Activated T-cell treated with anti-CD3 and anti-CD28 coated beads for 4 hours (primary cell): ENCODE results near the gene PTEN.
A peak's percentile ranks its signal among the peaks of the same experiment; 100 is the strongest.
"Not testable (repeated sequence)": the region's sequence is repeated elsewhere in the genome, so short reads cannot be mapped to it uniquely, and the experiment has no call there.

Experiments
- DNase-seq: peaks from one replicate; pipeline ENCODE4 v3.0.0-alpha.2; 2020

Gene PTEN

DNA sequence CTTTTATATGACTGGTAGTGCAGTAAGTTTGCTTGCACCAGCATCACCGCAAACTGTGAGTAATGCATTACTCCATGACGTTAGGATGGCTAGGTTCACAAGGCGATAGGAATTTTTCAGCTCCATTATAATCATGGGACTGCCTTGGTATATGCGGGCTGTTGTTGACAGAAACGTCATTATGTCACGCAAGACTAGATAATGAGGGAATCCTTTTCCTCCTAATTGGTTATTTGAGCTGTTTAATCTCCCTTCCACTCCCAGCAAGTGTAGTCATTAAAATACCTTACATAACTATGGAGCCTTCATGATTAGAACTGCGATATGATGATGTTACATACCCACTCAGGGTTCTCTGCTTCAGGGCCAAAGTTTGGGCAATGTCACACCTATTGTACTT, 17.4 kb upstream of the PTEN start:
- no peak for DNase-seq

DNA sequence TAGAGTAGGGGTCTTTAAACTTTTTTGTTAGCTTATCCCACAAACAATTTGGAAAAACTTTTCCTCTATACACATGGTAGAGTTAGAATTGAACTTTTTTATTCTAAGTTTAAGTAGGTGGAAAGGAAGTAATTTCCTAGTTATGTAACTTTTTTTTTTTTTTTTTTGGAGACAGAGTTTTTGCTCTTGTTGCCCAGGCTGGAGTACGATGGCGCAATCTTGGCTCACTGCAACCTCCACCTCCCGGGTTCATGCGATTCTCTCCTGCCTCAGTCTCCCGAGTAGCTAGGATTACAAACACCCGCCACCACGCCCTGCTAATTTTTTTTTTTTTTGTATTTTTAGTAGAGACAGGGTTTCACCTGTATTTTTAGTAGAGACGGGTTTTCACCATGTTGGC, 16.7 kb upstream of the PTEN start:
- DNase-seq = not testable (repeated sequence)

DNA sequence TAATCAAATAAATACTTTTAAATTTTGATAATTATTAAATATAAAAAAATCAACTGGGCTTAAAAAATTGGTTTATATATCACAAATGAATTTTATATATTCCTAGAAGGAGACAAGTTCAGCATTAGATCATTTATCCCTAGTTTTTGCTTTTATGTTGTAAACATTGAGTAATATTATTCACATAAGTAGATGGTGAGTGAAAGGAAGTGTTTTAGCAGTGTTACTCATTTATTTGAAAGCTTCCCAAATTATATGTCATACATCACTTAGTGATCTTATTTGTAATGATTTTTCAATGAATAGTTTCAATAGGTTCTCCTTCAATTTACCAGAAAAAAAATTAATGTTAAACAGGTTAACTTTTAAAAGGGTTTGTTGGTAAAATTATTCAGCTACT, 15.9 kb upstream of the PTEN start:
- DNase-seq = no peak

DNA sequence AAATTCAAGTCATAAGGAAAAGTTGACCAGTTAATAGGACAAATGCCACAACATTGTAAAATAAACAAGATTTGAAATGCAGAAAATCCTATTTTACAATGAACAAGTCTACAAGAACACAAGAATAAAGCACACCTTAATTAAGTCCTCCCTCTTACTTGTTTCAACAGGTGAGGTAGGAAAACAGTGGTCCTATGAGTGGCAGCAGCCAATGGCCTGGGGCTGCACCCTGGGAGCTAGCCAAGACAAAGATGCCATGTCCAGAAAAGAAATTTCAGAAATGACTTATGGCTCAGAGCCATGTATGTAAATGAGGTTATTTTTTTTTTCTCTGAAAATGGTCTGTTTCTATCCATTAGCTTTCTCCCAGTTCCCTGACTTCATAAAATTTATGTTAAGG, 14.4 kb upstream of the PTEN start:
- DNase-seq = no peak

DNA sequence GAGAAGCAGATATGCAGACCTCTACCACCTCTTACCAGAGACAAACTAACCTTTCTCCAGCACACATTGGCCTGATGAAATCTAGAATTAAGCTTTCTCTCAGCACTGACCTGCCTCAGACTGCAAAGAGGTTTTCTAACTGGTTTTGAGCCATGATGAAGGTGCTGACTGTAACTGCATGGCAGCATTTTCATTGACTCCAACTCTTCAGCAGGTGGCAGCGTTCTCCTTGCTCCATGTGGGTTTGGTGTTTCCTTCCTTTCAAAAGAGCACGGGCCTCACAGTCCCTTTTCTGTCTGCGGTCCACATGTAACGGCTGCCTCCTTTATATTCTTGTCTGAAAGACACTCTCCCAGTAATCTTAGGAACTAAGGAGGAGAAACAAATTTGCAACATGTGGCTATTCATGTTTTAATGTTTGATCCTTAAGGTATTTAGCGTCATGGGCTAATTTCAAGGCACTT, 12.7 kb upstream of the PTEN start:
- DNase-seq = peak; percentile 29

DNA sequence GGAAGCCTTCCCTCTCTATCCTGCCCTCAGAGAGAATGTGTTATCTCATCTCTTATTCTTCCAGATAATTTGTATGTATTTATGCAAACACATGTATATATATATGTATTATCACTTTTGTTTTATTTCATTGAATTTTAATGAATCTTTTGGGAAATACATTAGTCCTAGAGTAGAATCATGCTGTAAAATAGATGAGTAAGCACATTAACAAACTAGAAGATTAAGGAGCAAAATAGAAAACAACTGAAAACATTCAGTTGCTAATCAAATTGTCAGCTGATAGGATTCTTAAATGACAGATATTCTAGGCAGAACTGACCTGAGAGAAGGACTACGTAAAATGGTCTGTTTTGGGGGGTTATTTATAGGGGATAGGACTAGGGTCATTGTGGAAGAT, 11.3 kb upstream of the PTEN start:
- no peak for DNase-seq

DNA sequence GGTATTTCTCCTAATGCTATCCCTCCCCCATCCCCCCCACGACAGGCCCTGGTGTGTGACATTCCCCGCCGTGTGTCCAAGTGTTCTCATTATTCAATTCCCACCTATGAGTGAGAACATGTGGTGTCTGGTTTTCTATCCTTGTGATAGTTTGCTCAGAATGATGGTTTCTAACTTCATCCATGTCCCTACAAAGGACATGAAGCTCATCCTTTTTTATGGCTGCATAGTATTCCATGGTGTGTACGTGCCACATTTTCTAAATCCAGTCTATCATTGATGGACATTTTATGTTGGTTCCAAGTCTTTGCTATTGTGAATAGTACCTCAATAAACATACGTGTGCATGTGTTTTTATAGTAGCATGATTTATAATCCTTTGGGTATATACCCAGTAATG, 8.2 kb upstream of the PTEN start:
- DNase-seq = not testable (repeated sequence)

DNA sequence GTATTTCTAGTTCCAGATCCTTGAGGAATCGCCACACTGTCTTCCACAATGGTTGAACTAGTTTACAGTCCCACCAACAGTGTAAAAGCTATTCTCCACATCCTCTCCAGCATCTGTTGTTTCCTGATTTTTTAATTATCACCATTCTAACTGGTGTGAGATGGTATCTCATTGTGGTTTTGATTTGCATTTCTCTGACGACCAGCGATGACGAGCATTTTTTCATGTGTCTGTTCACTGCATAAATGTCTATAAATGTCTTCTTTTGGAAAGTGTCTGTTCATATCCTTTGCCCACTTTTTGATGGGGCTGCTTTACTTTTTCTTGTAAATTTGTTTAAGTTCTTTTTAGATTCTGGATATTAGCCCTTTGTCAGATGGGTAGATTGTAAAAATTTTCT, 7.8 kb upstream of the PTEN start:
- DNase-seq = not testable (repeated sequence)

DNA sequence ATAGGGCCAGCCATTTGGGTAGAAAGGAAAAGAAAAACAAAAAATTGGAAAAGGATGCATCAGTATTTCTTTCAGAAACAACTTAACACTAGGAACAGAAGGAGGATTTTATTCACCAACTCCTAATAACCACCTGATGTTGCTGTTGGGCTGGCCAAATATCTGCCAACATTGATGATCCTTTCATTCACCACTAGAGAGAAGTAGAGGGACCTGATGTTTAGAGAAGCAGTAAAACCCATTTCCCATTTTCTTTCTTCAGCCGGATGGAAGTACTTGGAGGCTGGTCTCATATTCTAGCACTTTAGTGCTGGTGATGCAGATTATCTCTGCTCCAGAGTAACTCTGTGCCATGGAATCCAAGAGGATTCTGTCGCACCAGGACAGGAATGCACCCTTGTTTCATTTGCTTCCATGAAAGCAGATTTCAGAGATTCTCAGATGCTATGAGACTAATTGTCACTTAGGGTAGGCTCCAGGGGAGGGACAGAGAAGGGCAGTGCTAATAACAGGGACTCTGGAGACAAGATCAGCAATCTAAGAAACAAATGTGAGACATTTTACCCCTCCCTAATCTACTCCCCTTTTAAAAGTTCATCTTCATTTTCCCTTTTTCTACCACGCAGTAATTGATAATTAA, 3.1 kb upstream of the PTEN start:
- no peak for DNase-seq

DNA sequence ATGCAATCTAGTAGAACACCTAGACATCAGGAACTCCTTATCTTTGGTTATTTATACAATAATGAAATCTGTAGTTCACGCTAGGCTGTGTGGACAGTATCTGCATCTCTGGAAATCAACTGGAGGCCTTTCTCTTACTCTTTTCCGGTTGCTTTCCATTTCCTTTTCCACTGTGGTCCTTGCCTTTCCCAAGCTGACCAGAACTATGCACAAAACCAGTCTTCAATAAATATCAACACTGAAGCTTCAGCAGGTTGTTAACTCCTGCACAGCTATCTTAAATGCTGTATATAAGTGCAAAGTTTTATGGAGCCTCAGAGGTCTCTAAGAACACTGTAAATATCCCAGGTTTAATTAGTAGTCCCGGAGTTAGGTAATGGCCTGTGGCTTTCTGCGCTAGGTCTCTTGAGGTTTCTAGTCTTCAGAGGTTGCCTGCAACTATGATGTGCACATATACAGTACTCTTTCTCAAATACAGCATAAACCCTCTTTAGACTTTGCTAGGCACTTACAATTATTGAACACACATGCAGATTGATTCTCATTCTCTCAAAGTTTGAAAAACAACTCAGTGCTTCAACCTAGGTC, 2.5 kb upstream of the PTEN start:
- DNase-seq = no peak

DNA sequence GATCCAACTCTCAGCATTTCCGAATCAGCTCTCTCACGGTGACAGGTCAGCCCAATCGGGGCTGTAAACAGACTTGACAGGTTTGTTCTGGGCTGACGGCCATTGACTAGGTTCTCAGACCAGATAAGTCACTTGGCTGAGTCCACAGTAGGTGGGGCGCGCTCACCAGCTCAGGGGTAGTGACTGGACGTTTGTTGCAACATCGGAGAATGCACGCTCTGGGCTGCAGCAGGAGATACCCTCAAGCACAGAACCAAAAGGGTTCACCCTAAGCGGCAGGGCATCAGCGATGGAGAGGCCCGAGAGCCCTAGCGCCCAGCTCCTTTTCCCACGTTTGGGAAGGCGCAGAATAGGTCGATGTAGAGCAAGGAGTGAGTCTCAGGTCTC, 1.9 kb upstream of the PTEN start:
- no peak for DNase-seq

DNA sequence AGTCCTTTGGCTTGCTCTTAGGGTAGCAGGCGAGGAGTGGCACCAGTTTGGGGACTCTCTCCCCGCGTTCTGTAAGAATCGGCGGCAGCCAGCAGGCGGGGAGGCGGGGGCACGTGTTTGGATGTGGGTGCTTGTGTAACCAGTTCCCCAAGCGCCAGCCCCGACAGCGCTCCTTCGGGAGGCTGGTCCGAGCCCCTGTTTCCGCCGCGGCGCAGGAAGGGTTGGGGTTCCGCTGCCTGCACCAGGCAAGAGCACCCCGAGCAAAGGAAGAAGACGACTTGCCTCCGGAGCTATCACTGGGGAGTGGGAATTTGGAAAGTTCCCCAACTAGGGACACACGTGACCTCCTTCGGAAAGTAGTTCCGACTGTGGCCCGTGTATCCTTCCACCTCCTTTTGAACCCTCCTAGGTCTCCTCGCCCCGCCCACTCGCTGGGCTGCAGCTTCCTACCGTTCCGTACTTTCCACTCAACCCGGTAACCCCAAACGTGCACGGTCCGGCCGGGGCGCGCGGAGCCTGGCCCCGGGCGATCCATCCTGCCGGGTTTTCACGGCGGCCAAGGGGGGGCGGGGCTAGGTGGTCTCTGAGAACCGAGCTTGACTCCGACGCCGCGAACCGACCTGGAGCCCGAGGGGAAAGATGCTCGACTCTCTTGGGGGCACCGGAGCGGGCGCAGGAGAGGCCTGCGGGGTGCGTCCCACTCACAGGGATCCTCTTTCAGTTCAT, 1.3 kb upstream of the PTEN start:
- peak; percentile 88 for DNase-seq

DNA sequence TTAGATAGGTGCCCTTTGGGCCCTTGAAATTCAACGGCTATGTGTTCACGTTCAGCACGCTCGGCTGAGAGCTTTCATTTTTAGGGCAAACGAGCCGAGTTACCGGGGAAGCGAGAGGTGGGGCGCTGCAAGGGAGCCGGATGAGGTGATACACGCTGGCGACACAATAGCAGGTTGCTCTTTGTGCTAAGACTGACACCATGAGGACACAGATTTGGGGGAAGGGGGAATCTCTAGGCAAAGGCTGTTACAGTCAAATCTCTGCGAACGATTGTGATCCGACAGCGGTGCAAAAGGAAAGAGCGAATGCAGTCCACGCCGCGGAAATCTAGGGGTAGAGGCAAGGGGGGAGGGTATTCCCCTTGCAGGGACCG, 759 bp upstream of the PTEN start:
- no peak for DNase-seq

DNA sequence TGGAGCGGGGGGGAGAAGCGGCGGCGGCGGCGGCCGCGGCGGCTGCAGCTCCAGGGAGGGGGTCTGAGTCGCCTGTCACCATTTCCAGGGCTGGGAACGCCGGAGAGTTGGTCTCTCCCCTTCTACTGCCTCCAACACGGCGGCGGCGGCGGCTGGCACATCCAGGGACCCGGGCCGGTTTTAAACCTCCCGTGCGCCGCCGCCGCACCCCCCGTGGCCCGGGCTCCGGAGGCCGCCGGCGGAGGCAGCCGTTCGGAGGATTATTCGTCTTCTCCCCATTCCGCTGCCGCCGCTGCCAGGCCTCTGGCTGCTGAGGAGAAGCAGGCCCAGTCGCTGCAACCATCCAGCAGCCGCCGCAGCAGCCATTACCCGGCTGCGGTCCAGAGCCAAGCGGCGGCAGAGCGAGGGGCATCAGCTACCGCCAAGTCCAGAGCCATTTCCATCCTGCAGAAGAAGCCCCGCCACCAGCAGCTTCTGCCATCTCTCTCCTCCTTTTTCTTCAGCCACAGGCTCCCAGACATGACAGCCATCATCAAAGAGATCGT, 598 bp downstream of the PTEN start:
- not testable (repeated sequence) for DNase-seq

DNA sequence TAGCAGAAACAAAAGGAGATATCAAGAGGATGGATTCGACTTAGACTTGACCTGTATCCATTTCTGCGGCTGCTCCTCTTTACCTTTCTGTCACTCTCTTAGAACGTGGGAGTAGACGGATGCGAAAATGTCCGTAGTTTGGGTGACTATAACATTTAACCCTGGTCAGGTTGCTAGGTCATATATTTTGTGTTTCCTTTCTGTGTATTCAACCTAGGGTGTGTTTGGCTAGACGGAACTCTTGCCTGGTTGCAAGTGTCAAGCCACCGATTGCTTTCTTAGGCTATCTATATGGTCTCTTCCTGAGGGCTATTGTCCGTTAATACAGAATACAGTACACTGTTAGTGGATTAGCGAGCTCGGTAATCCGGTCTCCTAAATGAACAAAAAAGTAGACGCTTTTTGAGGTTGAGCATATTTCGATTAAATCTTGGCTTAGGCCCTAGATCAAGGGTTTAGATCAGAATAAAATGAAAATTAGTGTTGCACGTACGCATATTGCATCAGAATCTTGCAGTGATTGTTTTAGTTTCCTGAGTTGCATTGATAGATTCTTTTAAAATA, 1.2 kb downstream of the PTEN start:
- DNase-seq = no peak

DNA sequence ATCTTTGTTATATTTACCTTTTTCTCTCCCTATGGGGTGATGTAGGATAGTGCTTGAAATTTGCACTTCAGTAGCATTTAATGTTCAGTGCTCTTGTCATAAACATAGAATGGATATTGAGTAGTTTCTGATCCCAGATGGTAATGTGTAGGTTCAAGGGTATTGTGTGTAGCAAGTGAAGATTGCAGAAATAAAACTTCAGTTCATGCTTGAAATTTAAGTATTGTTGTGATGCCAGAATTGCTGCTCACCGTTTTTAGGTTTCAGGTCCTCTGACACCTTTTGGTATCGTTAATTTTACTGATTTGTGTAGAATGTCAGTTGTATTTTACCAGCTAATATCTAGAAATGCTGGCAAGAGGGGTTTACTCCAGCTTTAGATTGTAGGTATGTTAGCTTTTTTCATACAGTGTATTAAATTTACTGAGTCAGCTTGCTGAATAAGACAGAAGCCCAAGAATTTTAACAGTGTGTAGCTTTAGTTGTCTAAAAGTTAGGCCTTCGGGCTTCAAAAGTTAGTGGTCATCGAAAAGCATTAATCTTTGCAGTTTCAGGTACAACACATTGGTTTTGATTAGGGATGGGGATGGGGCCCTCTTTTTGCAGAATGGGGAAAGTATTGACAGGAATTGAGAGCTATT, 1.9 kb downstream of the PTEN start:
- DNase-seq = no peak

DNA sequence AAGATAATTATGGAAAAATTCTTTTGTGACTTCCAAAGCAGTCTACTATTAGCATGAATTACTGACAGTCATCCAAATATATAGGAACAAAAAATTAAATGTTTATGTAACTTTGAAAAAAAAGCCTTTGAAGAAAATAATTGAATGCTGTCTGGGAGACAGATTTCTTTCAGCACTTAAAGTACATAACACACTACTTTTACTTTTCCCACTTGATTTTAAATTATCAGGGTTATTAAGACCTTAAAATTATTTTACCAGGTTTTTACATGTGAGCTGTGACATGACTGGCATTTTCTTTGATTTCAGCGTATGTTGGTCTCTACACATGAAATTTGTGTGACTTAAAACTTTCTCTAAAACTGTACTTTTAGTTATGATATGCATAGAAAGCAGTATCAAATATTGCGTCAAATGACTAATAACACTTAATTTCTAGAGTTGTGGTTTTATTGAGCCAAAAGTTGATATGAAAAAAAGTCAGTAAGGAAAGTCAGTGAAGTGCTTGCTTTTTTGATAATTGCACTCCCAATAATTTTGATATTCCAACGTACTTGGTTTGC, 3.1 kb downstream of the PTEN start:
- no peak for DNase-seq

DNA sequence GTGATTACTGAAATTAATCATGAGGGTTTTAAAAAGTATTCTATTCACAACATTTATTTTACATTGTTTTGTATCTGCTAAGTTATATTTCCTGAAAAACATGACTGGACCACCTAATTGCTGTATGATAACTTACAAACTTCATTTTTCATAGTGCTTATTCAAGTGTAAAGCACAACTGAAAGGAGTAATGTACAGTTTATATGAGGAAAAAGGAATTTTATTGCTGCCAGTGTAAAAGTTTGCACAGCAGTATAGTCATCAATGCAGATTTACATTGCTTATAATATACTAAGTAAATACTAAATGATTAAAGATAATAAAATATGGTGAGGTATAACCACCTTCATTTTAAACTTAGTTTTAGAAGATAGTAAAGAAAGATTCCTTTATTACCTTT, 4.0 kb downstream of the PTEN start:
- DNase-seq = no peak

DNA sequence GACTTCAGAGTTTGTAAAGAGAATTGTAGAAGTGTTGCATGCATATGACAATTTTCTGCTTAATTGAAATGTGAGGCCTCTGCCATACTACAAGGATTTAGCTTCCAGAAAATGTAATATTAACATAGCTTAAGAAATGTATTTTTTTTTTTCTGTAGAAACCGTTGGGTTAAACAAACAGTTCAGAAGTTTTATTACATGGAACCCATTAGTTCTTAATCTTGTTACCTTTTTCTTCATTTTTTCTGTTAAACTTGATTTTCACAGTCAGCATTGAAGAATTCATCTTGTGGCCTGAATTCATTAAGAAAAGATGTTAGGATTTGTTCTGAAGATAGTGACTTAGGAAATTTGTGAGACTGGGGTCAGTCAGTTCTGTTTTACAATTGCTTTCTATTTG, 4.9 kb downstream of the PTEN start:
- no peak for DNase-seq

DNA sequence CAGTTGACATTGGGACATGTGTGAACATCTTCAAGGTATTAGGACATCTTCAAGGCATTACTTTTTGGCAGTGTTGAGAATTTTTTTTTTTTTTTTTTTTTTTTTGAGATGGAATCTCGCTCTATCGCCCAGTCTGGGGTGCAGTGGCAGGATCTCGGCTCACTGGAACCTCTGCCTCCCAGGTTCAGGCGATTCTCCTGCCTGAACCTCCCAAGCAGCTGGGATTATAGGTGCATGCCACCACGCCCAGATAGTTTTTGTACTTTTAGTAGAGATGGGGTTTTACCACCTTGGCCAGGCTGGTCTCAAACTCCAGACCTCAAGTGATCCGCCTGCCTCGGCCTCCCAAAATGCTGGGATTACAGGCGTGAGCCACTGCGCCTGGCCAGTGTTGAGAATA, 5.7 kb downstream of the PTEN start:
- not testable (repeated sequence) for DNase-seq

DNA sequence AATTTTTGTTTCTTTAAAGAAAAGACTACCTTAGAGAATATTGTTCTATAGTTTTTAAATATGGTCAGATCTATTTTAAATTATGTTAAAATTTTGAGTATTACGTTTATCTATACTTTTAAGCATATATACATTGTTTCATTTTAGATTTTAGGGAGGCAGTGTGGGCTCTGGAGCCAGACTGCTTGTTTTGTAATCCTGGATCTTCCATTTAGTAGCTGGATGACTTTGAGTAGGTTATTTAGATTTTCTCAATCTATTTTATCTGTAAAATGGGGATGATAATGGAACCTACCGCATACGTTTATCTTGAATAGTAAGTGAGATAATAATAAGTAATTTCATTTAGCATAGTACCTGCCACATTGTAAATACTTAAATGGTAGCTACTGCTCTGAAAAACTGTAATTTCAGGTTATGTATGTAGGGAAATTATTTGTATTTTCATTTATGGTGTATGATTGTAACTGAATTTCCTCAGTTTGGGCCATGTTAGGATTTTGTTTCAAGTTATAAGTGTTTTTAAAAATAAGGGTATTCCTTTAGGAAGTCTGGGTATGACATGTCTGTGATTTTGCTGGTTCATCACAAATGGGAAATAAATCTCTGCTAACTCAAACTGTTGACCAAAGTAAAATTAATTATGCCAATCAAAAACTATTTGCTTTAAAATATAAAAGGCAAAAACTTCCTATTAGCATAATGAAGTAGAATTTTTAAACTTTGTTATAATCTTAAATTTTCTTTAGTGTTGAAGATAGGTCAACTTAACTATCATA, 6.5 kb downstream of the PTEN start:
- DNase-seq = no peak

DNA sequence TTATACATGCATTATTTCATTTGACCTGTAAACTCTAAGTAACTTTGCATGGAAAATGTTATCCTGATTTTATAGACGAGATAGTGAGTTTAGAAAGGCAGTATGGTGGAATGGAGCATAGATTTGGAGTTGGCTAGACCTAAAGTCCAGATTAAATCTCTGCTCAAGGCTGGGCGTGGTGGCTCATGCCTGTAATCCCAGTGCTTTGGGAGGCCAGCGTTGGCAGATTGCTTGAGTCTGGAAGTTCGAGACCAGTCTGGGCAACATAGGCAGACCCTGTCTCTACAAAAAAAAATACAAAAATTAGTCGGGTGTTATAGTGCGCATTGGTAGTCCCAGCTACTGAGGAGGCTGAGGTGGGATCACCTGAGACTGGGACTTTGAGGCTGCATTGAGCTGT, 9.4 kb downstream of the PTEN start:
- DNase-seq = no peak
